ENCODE results near the gene PTCD2.
A peak's percentile ranks its signal among the peaks of the same experiment; 100 is the strongest.
"Not testable (repeated sequence)": the region's sequence is repeated elsewhere in the genome, so short reads cannot be mapped to it uniquely, and the experiment has no call there.

The PTCD2 gene

DNA sequence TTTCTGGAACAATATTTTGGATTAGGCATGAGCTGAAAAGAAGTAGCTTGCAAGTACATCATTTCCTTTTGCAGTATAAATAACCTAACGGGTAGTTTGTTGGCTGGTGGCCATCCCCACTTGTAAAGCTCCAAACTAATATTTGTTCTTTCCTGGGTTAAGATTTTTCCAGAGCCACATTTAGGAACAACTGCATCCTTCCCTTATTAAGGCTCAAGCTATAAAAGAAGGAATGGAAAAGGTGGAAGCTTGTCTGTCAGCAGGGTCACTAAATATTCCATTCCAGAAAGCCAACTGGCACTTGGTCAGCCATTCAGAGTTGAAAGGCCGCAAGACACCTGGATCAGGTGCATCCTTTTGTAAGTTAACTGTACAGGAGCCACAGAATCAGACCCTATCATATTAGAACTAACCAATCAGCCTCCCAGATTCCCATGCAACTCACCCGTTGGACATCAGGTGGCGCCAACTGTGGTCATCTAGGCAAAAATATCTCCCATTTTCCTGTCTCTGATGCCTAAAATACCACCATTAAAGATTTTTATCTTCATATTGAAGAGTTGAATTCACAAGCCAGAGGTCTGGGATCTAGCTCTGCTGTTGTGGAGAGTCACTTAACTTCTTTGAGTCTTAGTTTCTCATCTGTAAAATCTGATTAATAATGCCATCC is 82.9 kb downstream of the PTCD2 start:
- Histone ChIP-seq H3K9me3 (ENCODE audit: control insufficient read depth, low read length) (peaks cover 15% of the 10 kb centered on the region), H3K9ac (ENCODE audit: low read length) (peak overlapping the region; percentile 44), H3K27me3 (replicated peaks; ENCODE audit: control insufficient read depth, insufficient read depth, low read length) (no peaks in the 10 kb centered on the region), H3K36me3 (ENCODE audit: control insufficient read depth, insufficient read depth, low read length, severe bottlenecking) (no peaks in the 10 kb centered on the region), H3K4me3 (ENCODE audit: low read length) (no peak overlapping the region), H3K4me1 (ENCODE audit: control insufficient read depth, insufficient read depth, low read length) (peaks cover 24% of the 10 kb centered on the region)
- no peak for DNase-seq (ENCODE audit: low read depth)

DNA sequence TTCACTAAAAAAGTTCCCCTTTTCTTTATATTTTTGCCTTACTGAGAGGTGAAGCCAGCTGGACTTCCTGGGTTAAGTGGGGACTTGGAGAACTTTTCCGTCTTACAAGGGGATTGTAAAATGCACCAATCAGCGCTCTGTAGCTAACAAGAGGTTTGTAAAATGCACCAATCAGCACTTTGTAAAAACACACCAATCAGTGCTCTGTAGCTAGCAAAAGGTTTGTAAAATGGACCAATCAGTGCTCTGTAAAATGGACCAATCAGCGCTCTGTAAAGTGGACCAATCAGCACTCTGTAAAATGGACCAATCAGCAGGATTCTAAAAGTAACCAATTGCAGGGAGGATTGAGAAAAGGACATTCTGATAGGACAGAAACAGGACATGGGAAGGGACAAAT is 84.6 kb downstream of the PTCD2 start:
- DNase-seq (ENCODE audit: low read depth); H3K4me3 ChIP-seq (ENCODE audit: low read length); H3K9ac ChIP-seq (ENCODE audit: low read length); H3K36me3 ChIP-seq (ENCODE audit: control insufficient read depth, insufficient read depth, low read length, severe bottlenecking); H3K27me3 ChIP-seq (replicated peaks; ENCODE audit: control insufficient read depth, insufficient read depth, low read length): not testable (repeated sequence)
- H3K9me3 ChIP-seq (ENCODE audit: control insufficient read depth, low read length): peaks cover 15% of the 10 kb centered on the region
- H3K4me1 ChIP-seq (ENCODE audit: control insufficient read depth, insufficient read depth, low read length): peaks cover 37% of the 10 kb centered on the region

DNA sequence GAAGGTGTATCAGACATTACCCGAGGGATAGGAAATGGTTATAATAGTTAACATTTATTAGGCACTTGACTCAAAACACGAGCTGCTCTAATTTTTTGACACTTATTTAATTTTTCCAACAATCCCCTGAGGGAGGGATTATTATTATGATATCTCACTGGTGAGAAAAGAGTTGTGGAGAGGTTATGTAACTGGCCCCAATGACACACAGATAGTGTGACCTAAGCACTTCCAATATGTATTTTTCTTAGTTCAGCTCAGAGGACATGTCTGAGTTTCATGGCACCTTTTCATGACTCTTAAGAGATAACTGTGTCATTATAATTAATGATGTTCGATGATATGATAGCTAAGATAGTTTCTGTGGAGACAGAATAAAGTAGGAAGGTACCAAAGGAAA is 86.9 kb downstream of the PTCD2 start:
- peaks cover 45% of the 10 kb centered on the region for H3K4me1 ChIP-seq (ENCODE audit: control insufficient read depth, insufficient read depth, low read length)

DNA sequence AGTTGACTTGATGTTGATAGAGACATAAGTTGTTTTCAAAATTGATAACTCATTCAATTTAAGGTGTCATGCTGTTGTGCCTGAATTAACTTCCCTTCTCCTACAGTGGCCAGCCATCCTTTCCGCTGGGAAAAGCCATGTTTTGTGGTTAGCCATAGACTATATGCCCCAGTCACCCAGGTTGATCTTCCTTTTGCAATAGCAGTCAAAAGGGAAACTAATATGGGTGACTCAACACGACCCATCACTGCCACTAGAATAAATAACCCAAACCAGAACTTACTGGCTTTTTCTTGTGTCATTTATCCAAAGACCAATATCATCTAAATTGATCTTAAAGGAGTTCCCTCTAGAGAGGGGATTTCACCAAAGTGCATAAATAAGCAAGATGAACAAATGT is 87.4 kb downstream of the PTCD2 start:
- Histone ChIP-seq H3K27me3 (replicated peaks; ENCODE audit: control insufficient read depth, insufficient read depth, low read length) (no peaks in the 10 kb centered on the region), H3K36me3 (ENCODE audit: control insufficient read depth, insufficient read depth, low read length, severe bottlenecking) (no peaks in the 10 kb centered on the region), H3K9ac (ENCODE audit: low read length) (no peak overlapping the region), H3K4me3 (ENCODE audit: low read length) (no peak overlapping the region), H3K4me1 (ENCODE audit: control insufficient read depth, insufficient read depth, low read length) (peaks cover 43% of the 10 kb centered on the region), H3K9me3 (ENCODE audit: control insufficient read depth, low read length) (no peaks in the 10 kb centered on the region)
- DNase-seq (ENCODE audit: low read depth): no peak

More for the DNA sequence above, 86.9 kb downstream of the PTCD2 start:
- H3K4me3 ChIP-seq (ENCODE audit: low read length): no peak overlapping the region
- no peak overlapping the region for H3K9ac ChIP-seq (ENCODE audit: low read length)
- no peaks in the 10 kb centered on the region for H3K27me3 ChIP-seq (replicated peaks; ENCODE audit: control insufficient read depth, insufficient read depth, low read length)
- no peak for DNase-seq (ENCODE audit: low read depth)
- no peaks in the 10 kb centered on the region for H3K9me3 ChIP-seq (ENCODE audit: control insufficient read depth, low read length)
- H3K36me3 ChIP-seq (ENCODE audit: control insufficient read depth, insufficient read depth, low read length, severe bottlenecking): no peaks in the 10 kb centered on the region

DNA sequence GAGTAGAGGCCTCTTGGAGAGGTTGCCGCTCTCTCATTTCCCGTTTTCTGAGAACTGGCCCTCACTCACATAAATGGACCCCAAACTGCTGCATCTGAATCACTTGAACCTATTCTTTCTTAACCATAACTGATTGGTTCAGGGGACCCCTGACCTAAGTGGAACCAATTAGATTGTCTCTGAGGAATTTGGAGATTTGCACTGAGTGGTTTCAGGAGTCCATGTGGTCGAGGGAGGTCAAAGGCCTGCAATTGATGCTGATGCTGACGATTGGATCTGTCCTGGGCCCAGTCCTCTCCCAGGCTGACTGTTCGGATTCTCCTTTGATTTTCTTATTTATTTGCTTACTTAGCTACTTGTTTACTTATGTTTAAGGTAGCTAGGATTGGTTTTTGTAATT is 88.0 kb downstream of the PTCD2 start:
- no peak overlapping the region for H3K9ac ChIP-seq (ENCODE audit: low read length)
- H3K4me3 ChIP-seq (ENCODE audit: low read length): no peak overlapping the region
- no peaks in the 10 kb centered on the region for H3K9me3 ChIP-seq (ENCODE audit: control insufficient read depth, low read length)
- H3K27me3 ChIP-seq (replicated peaks; ENCODE audit: control insufficient read depth, insufficient read depth, low read length): no peaks in the 10 kb centered on the region
- H3K4me1 ChIP-seq (ENCODE audit: control insufficient read depth, insufficient read depth, low read length): peaks cover 43% of the 10 kb centered on the region
- DNase-seq (ENCODE audit: low read depth): no peak
- H3K36me3 ChIP-seq (ENCODE audit: control insufficient read depth, insufficient read depth, low read length, severe bottlenecking): no peaks in the 10 kb centered on the region

DNA sequence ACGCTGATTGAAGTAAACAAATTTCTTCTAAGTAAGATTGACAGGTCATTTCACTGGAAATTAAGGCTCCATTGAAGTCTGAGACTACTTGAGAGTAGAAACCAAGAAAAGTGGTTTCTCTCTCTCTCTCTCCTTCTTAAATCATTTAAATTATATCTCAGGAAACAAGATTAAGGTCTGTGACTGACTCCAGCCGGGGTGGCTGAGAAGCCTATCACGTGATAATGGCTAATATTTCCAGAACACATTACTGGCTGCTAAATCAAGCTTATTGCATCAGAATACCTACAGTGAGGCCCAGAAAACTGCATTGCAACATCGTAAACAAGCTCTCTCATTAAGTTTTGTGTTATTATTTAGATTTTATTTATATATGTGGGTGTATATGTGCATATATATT is 88.4 kb downstream of the PTCD2 start:
- Histone ChIP-seq H3K4me3 (ENCODE audit: low read length) (no peak overlapping the region), H3K4me1 (ENCODE audit: control insufficient read depth, insufficient read depth, low read length) (peaks cover 40% of the 10 kb centered on the region), H3K36me3 (ENCODE audit: control insufficient read depth, insufficient read depth, low read length, severe bottlenecking) (no peaks in the 10 kb centered on the region), H3K27me3 (replicated peaks; ENCODE audit: control insufficient read depth, insufficient read depth, low read length) (no peaks in the 10 kb centered on the region), H3K9me3 (ENCODE audit: control insufficient read depth, low read length) (no peaks in the 10 kb centered on the region), H3K9ac (ENCODE audit: low read length) (no peak overlapping the region)
- peak; percentile 52 for DNase-seq (ENCODE audit: low read depth)

DNA sequence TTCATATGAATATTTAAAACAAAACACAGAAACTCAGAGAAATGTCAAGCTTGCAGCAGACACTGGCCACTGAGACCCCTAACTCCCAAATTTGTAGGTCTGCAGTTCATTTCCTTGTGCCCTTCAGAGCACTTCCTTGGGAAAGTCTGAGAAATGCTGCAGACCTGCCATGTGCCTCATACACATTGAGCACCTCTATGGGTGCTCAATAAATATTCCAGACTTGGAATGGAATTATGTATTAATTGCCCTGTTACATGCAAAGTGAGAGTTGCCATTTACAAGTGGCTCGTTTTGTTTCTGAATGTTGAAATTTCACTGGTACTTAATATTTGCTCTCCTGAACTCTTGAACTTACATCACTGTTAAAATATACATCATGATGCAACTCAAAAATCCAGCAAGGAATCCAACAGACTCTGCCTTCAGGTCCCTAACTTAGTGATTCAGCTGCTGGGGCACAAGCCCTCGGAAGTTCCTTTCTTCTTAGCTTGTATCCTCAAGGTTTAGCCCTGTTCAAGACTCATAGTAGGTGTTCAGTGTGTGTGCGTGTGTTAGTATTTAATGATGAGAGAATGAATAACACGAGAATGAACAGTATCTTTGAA is 90.6 kb downstream of the PTCD2 start:
- Histone ChIP-seq H3K4me1 (ENCODE audit: control insufficient read depth, insufficient read depth, low read length) (peaks cover 40% of the 10 kb centered on the region), H3K9ac (ENCODE audit: low read length) (peak overlapping the region; percentile 13), H3K9me3 (ENCODE audit: control insufficient read depth, low read length) (no peaks in the 10 kb centered on the region), H3K36me3 (ENCODE audit: control insufficient read depth, insufficient read depth, low read length, severe bottlenecking) (no peaks in the 10 kb centered on the region), H3K27me3 (replicated peaks; ENCODE audit: control insufficient read depth, insufficient read depth, low read length) (no peaks in the 10 kb centered on the region), H3K4me3 (ENCODE audit: low read length) (no peak overlapping the region)
- DNase-seq (ENCODE audit: low read depth): peak; percentile 65

DNA sequence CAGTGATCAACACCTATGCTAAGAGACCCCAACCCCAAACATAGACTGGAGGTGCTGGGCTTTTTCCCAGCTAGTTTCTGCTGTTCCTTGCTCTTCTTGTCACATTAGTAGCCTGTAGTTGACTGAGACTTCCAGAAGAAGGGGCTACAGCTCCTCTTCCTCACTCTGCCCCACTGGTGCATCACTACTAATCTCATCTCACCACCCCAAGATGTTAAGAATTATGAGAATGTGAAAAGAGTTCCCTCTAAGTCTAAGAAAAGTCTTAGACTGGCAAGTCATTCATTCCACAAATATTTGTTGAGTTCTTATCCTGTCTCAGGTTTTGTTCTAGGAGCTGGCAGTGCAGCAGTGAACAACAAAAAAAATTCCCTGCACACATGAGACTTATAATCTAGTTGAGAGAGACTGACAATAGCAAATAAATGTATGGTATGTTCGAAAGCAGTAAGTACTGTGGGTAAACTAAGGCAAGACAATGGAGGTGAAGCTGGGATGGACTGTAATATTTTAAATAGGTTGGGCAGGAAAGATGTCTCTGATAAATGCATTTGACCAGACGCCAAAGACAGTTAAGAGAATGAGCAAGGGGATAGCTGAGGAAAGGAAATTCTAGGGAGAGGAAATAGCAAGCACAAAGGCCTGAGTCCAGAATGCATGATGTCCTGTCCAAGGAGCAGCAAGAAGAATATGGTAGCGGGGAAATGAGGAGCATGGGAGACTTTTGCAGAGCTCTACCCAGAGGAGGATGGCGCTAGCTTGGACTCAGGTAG is 92.3 kb downstream of the PTCD2 start:
- peaks cover 40% of the 10 kb centered on the region for H3K4me1 ChIP-seq (ENCODE audit: control insufficient read depth, insufficient read depth, low read length)
- peak; percentile 58 for DNase-seq (ENCODE audit: low read depth)
- H3K27me3 ChIP-seq (replicated peaks; ENCODE audit: control insufficient read depth, insufficient read depth, low read length): no peaks in the 10 kb centered on the region
- H3K9me3 ChIP-seq (ENCODE audit: control insufficient read depth, low read length): no peaks in the 10 kb centered on the region
- H3K36me3 ChIP-seq (ENCODE audit: control insufficient read depth, insufficient read depth, low read length, severe bottlenecking): no peaks in the 10 kb centered on the region
- no peak overlapping the region for H3K4me3 ChIP-seq (ENCODE audit: low read length)
- H3K9ac ChIP-seq (ENCODE audit: low read length): peak overlapping the region; percentile 50

DNA sequence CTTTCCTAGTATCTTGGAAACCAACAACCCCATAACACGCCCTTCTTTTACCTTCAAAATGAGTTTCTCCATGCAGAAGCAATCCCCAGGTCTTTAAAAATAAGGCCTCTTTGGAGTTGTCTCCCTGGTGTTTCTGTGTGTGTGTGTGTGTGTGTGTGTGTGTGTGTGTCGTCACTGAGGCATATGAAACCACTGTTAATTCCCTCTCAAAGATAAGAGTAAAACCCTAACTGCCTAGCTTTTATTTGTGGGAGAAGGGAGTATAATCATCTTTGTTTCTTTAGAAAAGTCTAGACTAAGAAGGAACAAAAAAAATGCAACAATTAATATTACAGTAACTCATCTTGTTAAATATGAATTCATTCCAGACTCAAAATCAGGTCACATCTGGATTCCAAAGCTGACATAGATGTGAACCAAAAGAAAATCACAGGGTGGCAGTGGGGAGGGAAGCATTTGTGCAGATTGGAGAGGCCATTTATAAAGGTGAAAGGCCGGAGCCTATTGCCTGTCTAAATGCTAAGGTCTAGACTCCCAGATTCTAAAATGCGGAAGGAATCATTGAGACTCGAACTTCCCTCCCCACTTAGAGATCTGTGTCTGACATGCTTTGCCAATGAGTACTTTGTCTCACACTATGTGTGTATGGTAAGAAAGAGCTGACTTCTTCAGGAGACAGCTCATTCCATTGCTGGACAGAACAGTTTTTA is 95.6 kb downstream of the PTCD2 start:
- Histone ChIP-seq H3K9me3 (ENCODE audit: control insufficient read depth, low read length) (no peaks in the 10 kb centered on the region), H3K36me3 (ENCODE audit: control insufficient read depth, insufficient read depth, low read length, severe bottlenecking) (no peaks in the 10 kb centered on the region), H3K27me3 (replicated peaks; ENCODE audit: control insufficient read depth, insufficient read depth, low read length) (no peaks in the 10 kb centered on the region), H3K4me3 (ENCODE audit: low read length) (no peak overlapping the region), H3K4me1 (ENCODE audit: control insufficient read depth, insufficient read depth, low read length) (peaks cover 14% of the 10 kb centered on the region), H3K9ac (ENCODE audit: low read length) (no peak overlapping the region)
- no peak for DNase-seq (ENCODE audit: low read depth)

DNA sequence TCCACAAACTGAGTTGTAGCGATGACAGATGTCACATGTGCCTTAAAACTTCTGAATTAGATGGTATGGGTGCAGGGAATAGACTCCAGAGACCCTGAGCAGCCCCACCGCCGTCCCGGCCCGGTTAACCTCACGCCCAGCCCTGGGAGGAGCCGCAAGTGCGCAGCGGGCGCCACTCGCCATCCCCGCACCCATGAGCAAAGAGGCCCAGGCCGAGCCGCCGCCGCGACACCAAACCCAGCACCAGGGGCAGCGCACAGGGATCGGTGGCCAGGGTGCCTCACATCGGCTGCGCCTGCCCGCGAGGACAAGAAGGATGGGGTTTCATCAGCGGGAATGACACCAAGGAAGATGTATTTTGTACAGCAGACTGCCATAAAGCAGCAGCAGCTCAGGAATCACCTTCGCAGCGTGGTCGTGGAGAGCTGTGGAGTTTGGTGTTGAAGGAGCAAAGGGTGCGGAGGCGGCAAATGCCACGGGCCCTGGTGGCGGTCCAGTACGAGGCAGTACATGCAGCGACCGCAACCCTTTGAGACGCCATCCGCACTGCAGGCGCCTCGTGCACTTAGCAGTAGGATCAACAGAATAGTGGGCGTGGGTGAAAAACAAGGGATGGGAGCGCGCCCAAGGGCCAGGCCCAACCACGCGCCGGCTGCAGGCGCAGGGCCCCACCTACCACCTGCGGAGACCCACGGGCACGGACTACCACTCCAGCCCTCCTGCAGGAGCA is 97.3 kb downstream of the PTCD2 start:
- Histone ChIP-seq H3K9ac (ENCODE audit: low read length) (no peak overlapping the region), H3K36me3 (ENCODE audit: control insufficient read depth, insufficient read depth, low read length, severe bottlenecking) (no peaks in the 10 kb centered on the region), H3K27me3 (replicated peaks; ENCODE audit: control insufficient read depth, insufficient read depth, low read length) (no peaks in the 10 kb centered on the region), H3K9me3 (ENCODE audit: control insufficient read depth, low read length) (no peaks in the 10 kb centered on the region), H3K4me1 (ENCODE audit: control insufficient read depth, insufficient read depth, low read length) (peaks cover 7% of the 10 kb centered on the region), H3K4me3 (ENCODE audit: low read length) (no peak overlapping the region)
- no peak for DNase-seq (ENCODE audit: low read depth)

All from adipocyte (in vitro differentiated cells).